ENCODE results near the gene PTPRN2. TPM values are rescaled to one million over a fixed set of nuclear protein-coding genes. Genes with fewer than 3 reads are reported as not detected.

Gene PTPRN2
- total and polyA plus RNA-seq, 2 of the 8 experiments (the other 6 are each of a cell fraction or from before 2014, with no cell fraction given), result 2.6 to 4.5 TPM

DNA sequence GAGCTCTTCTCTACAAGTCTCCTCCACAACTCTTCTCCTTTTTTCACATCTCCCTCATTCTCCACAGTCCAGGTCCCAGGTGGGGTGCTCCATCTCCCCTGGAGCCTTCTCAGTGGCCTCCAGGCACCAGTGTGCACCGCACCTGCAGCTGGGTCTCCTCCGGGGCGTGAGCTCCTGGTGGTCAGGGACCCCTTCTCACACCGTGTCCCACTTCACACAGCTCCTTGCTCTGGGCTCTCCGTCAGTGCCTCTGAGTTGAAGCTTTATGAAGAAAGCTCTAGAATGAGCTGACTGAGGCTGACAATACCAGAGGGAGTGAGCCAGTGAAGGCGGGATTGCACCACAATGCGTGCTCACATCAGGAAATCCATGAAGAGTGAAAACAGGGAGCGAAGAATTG, 960.6 kb downstream of the PTPRN2 start (continued):
- TF ChIP-seq HDAC2 (IDR thresholded peaks at IDR 0.05; ENCODE audit: borderline replicate concordance in 1 of 2, low read depth in 2 of 2, low read length in 2 of 2), result no peak
- TF ChIP-seq POLR2AphosphoS5 (IDR thresholded peaks at IDR 0.05; ENCODE audit: low read depth, low read length), result no peak
- TF ChIP-seq RAD21 (IDR thresholded peaks at IDR 0.05 in 1 of 2, conservative IDR thresholded peaks at IDR 0.05 in 1 of 2; ENCODE audit: low read depth in 2 of 2, low read length in 2 of 2), result no peak
- TF ChIP-seq EP300 (IDR thresholded peaks at IDR 0.05; ENCODE audit: borderline replicate concordance in 1 of 2, low read depth in 2 of 2, low read length in 2 of 2), result no peak
- no peak for TF ChIP-seq TAF7 (optimal IDR thresholded peaks at IDR 0.05; ENCODE audit: borderline replicate concordance, low read depth, low read length)
- no peak for TF ChIP-seq ZNF274 (IDR thresholded peaks at IDR 0.05; ENCODE audit: borderline replicate concordance, extremely low read depth, low read length)
- no peak for TF ChIP-seq SUZ12 (IDR thresholded peaks at IDR 0.05; ENCODE audit: low read length)
- no peak for TF ChIP-seq EGR1 (IDR thresholded peaks at IDR 0.05; ENCODE audit: borderline replicate concordance, low read depth, low read length)
- no peak for TF ChIP-seq CHD1 (IDR thresholded peaks at IDR 0.05; ENCODE audit: low read depth, low read length)

Measured in H1 (cell line).